Sigmoid colon (tissue), 7 donors: Measurements from ENCODE around the gene KIF5C. TPM values are rescaled to one million over a fixed set of nuclear protein-coding genes. Genes with fewer than 3 reads are reported as not detected.

ENCODE experiments used
- DNase-seq: peaks from one replicate; pipeline ENCODE4 v3.0.0-alpha.2; 2019
- H3K27ac ChIP-seq, 4 donors: fragments of 200-600 bp; sonication (generic); one replicate each; pipeline ENCODE4 v1.5.1; 2016 to 2019; ENCODE audit warnings: mild to moderate bottlenecking in 1 of 4
- H3K27me3 ChIP-seq, 3 donors: fragments of 200-600 bp; sonication (generic); one replicate each; pipeline ENCODE4 v1.5.1; 2019; ENCODE audit warnings: mild to moderate bottlenecking in 1 of 3
- H3K36me3 ChIP-seq, 4 donors: fragments of 200-600 bp; sonication (generic); one replicate each; pipeline ENCODE4 v1.5.1; 2016 to 2019
- H3K4me1 ChIP-seq, 4 donors: fragments of 200-600 bp; sonication (generic); one replicate each; pipeline ENCODE4 v1.5.1; 2017 to 2019
- H3K4me3 ChIP-seq, 4 donors: fragments of 200-600 bp; sonication (generic); one replicate each; pipeline ENCODE4 v1.5.1; 2017 to 2019; ENCODE audit warnings: mild to moderate bottlenecking in 2 of 4, moderate library complexity in 1 of 4
- H3K9me3 ChIP-seq, 4 donors: fragments of 200-600 bp in 3 of 4; sonication (generic) in 3 of 4; one replicate each; pipeline versions ENCODE4 v1.5.1 to v1.6.1; 2013 to 2019
- CTCF ChIP-seq, 4 experiments: fragments of 450-650 bp in 3 of 4; fragments of 200-600 bp in 1 of 4; IDR thresholded peaks; one replicate each; pipeline ENCODE4 v1.5.1; 2016 to 2019; ENCODE audit warnings: antibody characterized with exemption in 4 of 4, mild to moderate bottlenecking in 3 of 4, moderate library complexity in 2 of 4
- EP300 ChIP-seq, 4 donors: sonication (generic); formaldehyde crosslinking; IDR thresholded peaks; one replicate each; pipeline ENCODE4 v1.6.1; 2017; ENCODE audit warnings: antibody characterized with exemption in 4 of 4
- POLR2A ChIP-seq, 2 donors: fragments of 450-650 bp; IDR thresholded peaks; one replicate each; pipeline ENCODE4 v1.6.1; 2016; ENCODE audit warnings: antibody characterized with exemption in 2 of 2, mild to moderate bottlenecking in 2 of 2, moderate library complexity in 2 of 2
- POLR2AphosphoS5 ChIP-seq, 4 donors: sonication (generic); formaldehyde crosslinking; IDR thresholded peaks; one replicate each; pipeline ENCODE4 v1.6.1; 2017; ENCODE audit warnings: antibody characterized with exemption in 4 of 4
- WGBS, 2 donors: extraction: QIAGEN DNeasy Blood & Tissue Kit; methylation state at CpG; one replicate each; pipeline ENCODE4 v1.1.7; 2013; 5-methylcytosine and 5-hydroxymethylcytosine counted together
- intact Hi-C: fragments of 100-400 bp; cut with DNase I; formaldehyde crosslinking; loops from one replicate; pipeline ENCODE4 v1.15.1; 2023
- polyA plus RNA-seq, 3 donors: library from polyadenylated mRNA; stranded (reverse); fragments of 200-250 nt; gene quantifications; one replicate each; pipeline ENCODE4 v1.2.3, GENCODE V29; 2013
- total RNA-seq, 4 donors: library from RNA; depleted of rRNA; stranded (reverse); fragments of >200 nt; gene quantifications; one replicate each; pipeline ENCODE4 v1.1.0, GENCODE V29; 2016
- donor health status: healthy with polysubstance abuse.
- donor health status: Bipolar disorder and iron deficiency.
- donor health status: healthy.

Gene KIF5C
- total and polyA plus RNA-seq, 7 donors = 0.23 to 11.1 (median 7.3) TPM

DNA sequence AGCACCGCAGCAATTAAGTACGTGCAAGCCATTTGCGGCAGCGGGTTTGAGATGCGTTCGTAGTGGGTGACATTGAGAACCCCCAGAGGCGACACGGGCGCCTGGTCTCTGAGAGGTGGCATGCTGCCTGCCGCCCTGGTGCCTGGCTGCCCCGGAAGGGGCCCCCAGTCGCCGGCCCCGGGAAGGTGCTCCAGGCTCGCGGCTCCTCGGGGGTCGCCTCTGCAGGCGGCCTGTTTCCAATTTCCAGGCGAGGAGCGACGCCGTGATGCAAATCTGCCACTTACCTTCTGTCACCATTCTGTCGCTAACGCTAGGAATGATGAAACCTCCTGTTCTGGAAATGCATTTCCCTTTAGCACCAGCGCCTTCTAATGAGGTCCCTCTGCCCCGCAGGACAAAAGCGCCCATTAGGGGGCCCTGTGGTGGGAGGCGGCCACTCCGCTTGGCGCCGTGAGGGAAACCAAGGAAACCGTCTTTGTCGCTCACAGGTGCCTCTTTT, 13.0 kb downstream of the KIF5C start:
- H3K4me1 ChIP-seq = peaks cover 0 to 8% (median 7%) of the 10 kb centered on the region in 4 donors
- no peak for TF ChIP-seq CTCF (IDR thresholded peaks at IDR 0.05)
- TF ChIP-seq POLR2AphosphoS5 (IDR thresholded peaks at IDR 0.05) = no peak
- TF ChIP-seq POLR2A (IDR thresholded peaks at IDR 0.05) = no peak
- no peak for TF ChIP-seq EP300 (IDR thresholded peaks at IDR 0.05)
- H3K4me3 ChIP-seq = peak overlapping the region; percentile 9 to 39 (median 38)
- WGBS, 2 donors = 6 to 16% methylated on average over 34 of the region's 34 CpGs
- H3K9me3 ChIP-seq = peaks cover 0 to 7% (median 6%) of the 10 kb centered on the region in 4 donors
- H3K27me3 ChIP-seq = peaks cover 11 to 50% (median 14%) of the 10 kb centered on the region in 3 donors
- H3K27ac ChIP-seq = no peak overlapping the region
- intact Hi-C loops = no loop called here
- no peaks in the 10 kb centered on the region for H3K36me3 ChIP-seq
- DNase-seq = no peak

GRCh38 chr2:148888986-148889385, 14.0 kb downstream of the KIF5C start:
- TF ChIP-seq POLR2A (IDR thresholded peaks at IDR 0.05) (no peak), CTCF (IDR thresholded peaks at IDR 0.05) (no peak), POLR2AphosphoS5 (IDR thresholded peaks at IDR 0.05) (no peak), EP300 (IDR thresholded peaks at IDR 0.05) (no peak)
- intact Hi-C loops = no loop called here
- H3K36me3 ChIP-seq = no peaks in the 10 kb centered on the region
- H3K9me3 ChIP-seq = peaks cover 0 to 11% (median 9%) of the 10 kb centered on the region in 4 donors
- H3K27ac ChIP-seq = no peak overlapping the region
- peaks cover 0 to 8% (median 7%) of the 10 kb centered on the region in 4 donors for H3K4me1 ChIP-seq
- peaks cover 11 to 50% (median 14%) of the 10 kb centered on the region in 3 donors for H3K27me3 ChIP-seq
- H3K4me3 ChIP-seq = no peak overlapping the region
- no peak for DNase-seq

- TF ChIP-seq POLR2A (IDR thresholded peaks at IDR 0.05) = no peak
- TF ChIP-seq EP300 (IDR thresholded peaks at IDR 0.05) = no peak
- no peak for TF ChIP-seq CTCF (IDR thresholded peaks at IDR 0.05)
- no peak for TF ChIP-seq POLR2AphosphoS5 (IDR thresholded peaks at IDR 0.05)
- no peak overlapping the region for H3K27ac ChIP-seq
- intact Hi-C loops = no loop called here
- no peak for DNase-seq
- peaks cover 0 to 11% (median 9%) of the 10 kb centered on the region in 4 donors for H3K9me3 ChIP-seq
- no peaks in the 10 kb centered on the region for H3K36me3 ChIP-seq
- H3K27me3 ChIP-seq = peaks cover 0 to 21% (median 4%) of the 10 kb centered on the region in 3 donors
- no peak overlapping the region for H3K4me3 ChIP-seq
- no peaks in the 10 kb centered on the region for H3K4me1 ChIP-seq
Observed at GRCh38 chr2:148893906-148894305, 18.9 kb downstream of the KIF5C start.

DNA sequence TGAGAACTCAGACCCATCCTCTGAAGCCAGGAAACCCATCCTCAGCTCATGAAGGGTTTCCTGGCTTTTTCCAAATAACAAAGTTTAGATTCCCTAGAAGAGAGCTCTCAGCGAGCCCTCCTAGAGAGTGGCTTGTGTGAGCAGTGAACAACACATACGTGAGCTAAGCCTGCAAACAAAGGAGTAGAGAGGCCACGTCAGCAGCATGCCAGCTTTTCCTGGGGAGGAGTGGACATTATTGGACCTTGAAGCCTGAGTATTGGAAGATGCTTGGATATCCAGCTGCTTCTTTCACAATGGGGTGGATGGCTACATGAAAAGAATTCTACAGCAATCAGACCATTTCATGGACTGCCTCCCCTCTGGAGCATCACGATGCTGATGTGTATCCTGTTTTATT, 21.1 kb downstream of the KIF5C start:
- Histone ChIP-seq H3K27me3 (no peaks in the 10 kb centered on the region), H3K4me1 (no peaks in the 10 kb centered on the region), H3K36me3 (no peaks in the 10 kb centered on the region), H3K27ac (no peak overlapping the region), H3K4me3 (no peak overlapping the region), H3K9me3 (peaks cover 0 to 11% (median 9%) of the 10 kb centered on the region in 4 donors)
- TF ChIP-seq CTCF (IDR thresholded peaks at IDR 0.05) (no peak), POLR2AphosphoS5 (IDR thresholded peaks at IDR 0.05) (no peak), EP300 (IDR thresholded peaks at IDR 0.05) (no peak), POLR2A (IDR thresholded peaks at IDR 0.05) (no peak)
- WGBS, 2 donors = 84 to 85% methylated on average over 4 of the region's 4 CpGs
- intact Hi-C loops = no loop called here
- no peak for DNase-seq
